H1 (cell line): ENCODE measurements around the gene LEMD2. TPM values are rescaled to one million over a fixed set of nuclear protein-coding genes. Genes with fewer than 3 reads are reported as not detected.

ENCODE experiments used
- CTCF ChIA-PET: fragments of 300-600 bp; sonication (Branson Sonifier 250); formaldehyde crosslinking; loops from one replicate; lab custom pipeline; 2021; ENCODE audit not compliant: partially characterized antibody; lab: Charles Lee
- POLR2A ChIA-PET: fragments of 300-600 bp; sonication (Branson Sonifier 250); formaldehyde crosslinking; loops from one replicate; lab custom pipeline; 2021; ENCODE audit warnings: inconsistent platforms; ENCODE audit not compliant: partially characterized antibody; lab: Charles Lee
- DNase-seq, 2 experiments: peaks; one replicate each; pipeline versions ENCODE4 v3.0.0 to v3.0.0-alpha.2; 2010 to 2022; ENCODE audit warnings: low spot score in 2 of 2, low read depth in 1 of 2, mixed read lengths in 1 of 2
- FAIRE-seq: peaks from 2 replicates; lab custom pipeline; 2011; peaks lifted over from hg19 to GRCh38; lab: Jason Lieb, UNC
- H2AFZ ChIP-seq: 2 replicates; pipeline ENCODE4 v1.8.1; 2012; ENCODE audit warnings: low read length, inconsistent platforms
- H2AK5ac ChIP-seq: 2 replicates; pipeline ENCODE4 v1.6.1; 2013; ENCODE audit warnings: low read depth, low read length
- H2BK120ac ChIP-seq: replicated peaks from 2 replicates; pipeline ENCODE3; 2013; ENCODE audit warnings: low read depth, low read length, inconsistent platforms
- H2BK12ac ChIP-seq: 2 replicates; pipeline ENCODE4 v1.6.1; 2013; ENCODE audit warnings: low read depth, low read length
- H2BK15ac ChIP-seq: 2 replicates; pipeline ENCODE4 v1.6.1; 2013; ENCODE audit warnings: low read length
- H2BK20ac ChIP-seq: 2 replicates; pipeline ENCODE4 v1.6.1; 2013; ENCODE audit warnings: low read length
- H2BK5ac ChIP-seq: 2 replicates; pipeline ENCODE4 v1.6.1; 2013; ENCODE audit warnings: low read depth, low read length
- H3K14ac ChIP-seq: 2 replicates; pipeline ENCODE4 v1.6.1; 2013; ENCODE audit warnings: inconsistent platforms; ENCODE audit not compliant: insufficient read length
- H3K18ac ChIP-seq: 2 replicates; pipeline ENCODE4 v1.6.1; 2013; ENCODE audit warnings: low read length; ENCODE audit errors: extremely low read depth
- H3K23ac ChIP-seq: 2 replicates; pipeline ENCODE4 v1.6.1; 2013; ENCODE audit warnings: inconsistent platforms; ENCODE audit not compliant: insufficient read length
- H3K23me2 ChIP-seq: 2 replicates; pipeline ENCODE4 v1.6.1; 2013; ENCODE audit warnings: low read depth, low read length
- H3K27ac ChIP-seq: 2 replicates; pipeline ENCODE4 v1.6.1; 2011; ENCODE audit warnings: low read depth, low read length, inconsistent platforms
- H3K27me3 ChIP-seq, 4 experiments: replicated peaks in 1 of 4; 1 replicate in 1 of 4; 2 replicates in 3 of 4; pipeline versions ENCODE4 v1.6.1 to v1.8.1; 2011 to 2013; ENCODE audit warnings: low read length in 3 of 4, mild to moderate bottlenecking in 3 of 4, inconsistent platforms in 2 of 4, mixed read lengths in 2 of 4, moderate library complexity in 1 of 4; ENCODE audit not compliant: control insufficient read depth in 3 of 4, insufficient read depth in 3 of 4; ENCODE audit errors: extremely low read depth in 1 of 4
- H3K36me3 ChIP-seq, 4 experiments: 2 replicates each; pipeline versions ENCODE4 v1.6.1 to v1.8.1; 2011 to 2013; ENCODE audit warnings: mild to moderate bottlenecking in 4 of 4, low read length in 3 of 4, moderate library complexity in 2 of 4, control low read depth in 1 of 4, inconsistent platforms in 1 of 4; ENCODE audit not compliant: insufficient read depth in 4 of 4, control insufficient read depth in 2 of 4
- H3K4ac ChIP-seq: replicated peaks from 2 replicates; pipeline ENCODE3; 2013; ENCODE audit warnings: low read length, low read depth, mixed read lengths, inconsistent platforms; ENCODE audit not compliant: insufficient read length
- H3K4me1 ChIP-seq, 4 experiments: replicated peaks in 1 of 4; 1 replicate in 1 of 4; 2 replicates in 3 of 4; pipeline versions ENCODE4 v1.6.1 to v1.8.1; 2011 to 2013; ENCODE audit warnings: low read length in 3 of 4, inconsistent platforms in 2 of 4, mixed read lengths in 1 of 4; ENCODE audit not compliant: insufficient read depth in 4 of 4, control insufficient read depth in 3 of 4
- H3K4me2 ChIP-seq, 2 experiments: 2 replicates each; pipeline versions ENCODE4 v1.6.1 to v1.8.1; 2011 to 2013; ENCODE audit warnings: low read depth in 2 of 2, low read length in 2 of 2, control low read depth in 1 of 2, inconsistent platforms in 1 of 2, mild to moderate bottlenecking in 1 of 2; ENCODE audit not compliant: insufficient read depth in 1 of 2
- H3K4me3 ChIP-seq, 4 experiments: fragments of 200-600, 300-600 bp in 1 of 4; sonication (generic), shearing (Covaris generic), sonication (Bioruptor Twin) in 1 of 4; 2 replicates each; pipeline versions ENCODE4 v1.5.1 to v1.8.1; 2011 to 2016; ENCODE audit warnings: low read length in 4 of 4, low read depth in 3 of 4, control low read depth in 2 of 4, inconsistent platforms in 2 of 4, mild to moderate bottlenecking in 2 of 4, mixed read lengths in 1 of 4, moderate library complexity in 1 of 4; ENCODE audit not compliant: insufficient read depth in 2 of 4; ENCODE audit errors: extremely low read depth in 1 of 4
- H3K56ac ChIP-seq: replicated peaks from 2 replicates; pipeline ENCODE3; 2013; ENCODE audit warnings: low read depth, mild to moderate bottlenecking, mixed read lengths, low read length, inconsistent platforms; ENCODE audit not compliant: insufficient read length
- H3K79me1 ChIP-seq: 2 replicates; pipeline ENCODE4 v1.6.1; 2013; ENCODE audit warnings: low read depth, low read length, control low read depth
- H3K79me2 ChIP-seq, 2 experiments: 2 replicates each; pipeline versions ENCODE4 v1.6.1 to v1.8.1; 2012 to 2013; ENCODE audit warnings: low read length in 2 of 2, mild to moderate bottlenecking in 2 of 2, inconsistent platforms in 1 of 2; ENCODE audit not compliant: insufficient read depth in 2 of 2, control insufficient read depth in 1 of 2
- H3K9ac ChIP-seq, 4 experiments: replicated peaks in 1 of 4; 1 replicate in 1 of 4; 2 replicates in 3 of 4; pipeline versions ENCODE4 v1.6.1 to v1.8.1; 2011 to 2013; ENCODE audit warnings: low read depth in 3 of 4, low read length in 3 of 4, control low read depth in 2 of 4, mild to moderate bottlenecking in 2 of 4, moderate library complexity in 2 of 4, inconsistent platforms in 1 of 4; ENCODE audit errors: extremely low read depth in 1 of 4
- H3K9me3 ChIP-seq, 2 experiments: 2 replicates each; pipeline versions ENCODE4 v1.6.1 to v1.8.1; 2012 to 2013; ENCODE audit warnings: mild to moderate bottlenecking in 2 of 2, moderate library complexity in 2 of 2, control low read depth in 1 of 2, inconsistent platforms in 1 of 2, low read depth in 1 of 2, low read length in 1 of 2, mixed read lengths in 1 of 2; ENCODE audit not compliant: insufficient read depth in 2 of 2
- H4K20me1 ChIP-seq, 2 experiments: replicated peaks in 1 of 2; 2 replicates each; pipeline versions ENCODE3 to v1.8.1; 2011 to 2013; ENCODE audit warnings: inconsistent platforms in 2 of 2, low read length in 2 of 2, mild to moderate bottlenecking in 1 of 2; ENCODE audit not compliant: insufficient read depth in 2 of 2, control insufficient read depth in 1 of 2
- H4K5ac ChIP-seq: 2 replicates; pipeline ENCODE4 v1.6.1; 2013; ENCODE audit warnings: low read length, low read depth, mixed read lengths, inconsistent platforms; ENCODE audit not compliant: insufficient read length
- H4K8ac ChIP-seq: 2 replicates; pipeline ENCODE4 v1.8.0; 2013; ENCODE audit warnings: mild to moderate bottlenecking, moderate library complexity, low read length, inconsistent platforms; ENCODE audit not compliant: insufficient read depth; ENCODE audit errors: extremely low read depth
- H4K91ac ChIP-seq: replicated peaks from 2 replicates; pipeline ENCODE3; 2013; ENCODE audit warnings: low read length, mixed read lengths, inconsistent platforms; ENCODE audit not compliant: insufficient read length
- CHD1 ChIP-seq: IDR thresholded peaks from 2 replicates; pipeline ENCODE4 v1.6.1; 2012; ENCODE audit warnings: low read depth, low read length, improper control_type of control experiment
- CREB1 ChIP-seq: IDR thresholded peaks from 2 replicates; pipeline ENCODE4 v1.6.1; 2012; ENCODE audit warnings: inconsistent platforms
- POLR2A ChIP-seq, 2 experiments: IDR thresholded peaks; 1 replicate in 1 of 2; 2 replicates in 1 of 2; pipeline ENCODE4 v1.6.1; 2011; ENCODE audit warnings: low read depth in 2 of 2, low read length in 2 of 2, mild to moderate bottlenecking in 2 of 2; ENCODE audit errors: control extremely low read depth in 1 of 2
- WGBS, 2 experiments: shearing (Covaris generic) in 1 of 2; methylation state at CpG; one replicate each; pipeline versions ENCODE4 v1.1.6 to v1.1.7; 2013 to 2015; ENCODE audit warnings: low lambda C conversion rate in 2 of 2, mixed read lengths in 2 of 2, inconsistent platforms in 1 of 2, low coverage in 1 of 2, missing lambda C conversion rate in 1 of 2; ENCODE audit not compliant: insufficient replicate concordance in 2 of 2, insufficient coverage in 1 of 2, insufficient read length in 1 of 2; ENCODE audit errors: extremely low coverage in 1 of 2, missing lambda C conversion rate in 1 of 2; 5-methylcytosine and 5-hydroxymethylcytosine counted together
- polyA plus RNA-seq, 7 experiments: library from polyadenylated mRNA; depleted of rRNA in 3 of 7; stranded (reverse) in 5 of 7; unstranded in 2 of 7; fragments of >200 nt in 5 of 7; fragments of 200-250 nt in 2 of 7; gene quantifications; 1 replicate in 5 of 7; 2 replicates in 1 of 7; 4 replicates in 1 of 7; pipeline versions ENCODE4 v1.2.1 to v1.2.3, GENCODE V29; 2011 to 2013; ENCODE audit warnings: missing spikeins in 2 of 7, mixed read lengths in 2 of 7
- total RNA-seq: library from RNA; stranded (reverse); fragmentation: NEBNext Ultra II Directional; extraction: Animal tissue kit (Norgen Biotek cat#: 25700); gene quantifications from 2 replicates; pipeline ENCODE4 v1.2.1, GENCODE V29; 2021

LEMD2 gene
- total and polyA plus RNA-seq, 2 of the 8 experiments (the other 6 are each of a cell fraction or from before 2014, with no cell fraction given), result 32.7 to 57.3 TPM

DNA sequence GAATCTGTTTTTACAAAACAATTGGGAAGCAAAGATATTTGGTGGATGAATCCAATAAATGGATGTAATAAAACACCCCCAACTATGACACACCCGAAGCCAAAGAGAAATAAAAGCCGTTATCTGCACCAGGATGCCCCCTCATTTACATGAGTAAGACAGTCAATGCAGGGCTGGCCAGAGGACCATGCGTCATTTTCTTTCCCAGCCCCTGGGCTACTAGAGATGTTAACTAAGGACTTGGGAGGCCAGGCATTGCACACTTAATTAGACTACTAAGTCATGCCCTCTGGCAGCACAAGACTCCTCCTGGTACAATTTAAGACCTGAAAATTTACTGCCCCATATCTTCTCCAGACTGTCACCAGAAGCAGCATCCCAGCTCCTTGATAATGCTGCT lies 3.2 kb downstream of the LEMD2 start:
- Histone ChIP-seq H3K56ac (no peak overlapping the region), H3K23ac (no peak overlapping the region), H3K79me2 (peaks cover 11 to 45% of the 10 kb centered on the region in 2 experiments), H3K18ac (no peak overlapping the region), H3K14ac (no peak overlapping the region), H3K4ac (no peak overlapping the region), H2AK5ac (no peak overlapping the region), H3K9me3 (no peaks in the 10 kb centered on the region), H3K79me1 (peaks cover 8% of the 10 kb centered on the region), H3K9ac (no peak overlapping the region), H3K36me3 (peaks cover 10 to 45% (median 21%) of the 10 kb centered on the region in 4 experiments), H2BK120ac (no peak overlapping the region), H2BK20ac (no peak overlapping the region), H3K4me3 (peak overlapping the region in 1 of 4 experiments; percentile 94; a peak in 1 of 8 replicates), H3K27ac (no peak overlapping the region), H3K4me1 (peaks cover 25 to 65% (median 35%) of the 10 kb centered on the region in 4 experiments), H4K8ac (no peak overlapping the region), H2BK15ac (no peak overlapping the region), H4K5ac (no peak overlapping the region), H4K91ac (no peak overlapping the region), H2BK12ac (no peak overlapping the region), H2BK5ac (no peak overlapping the region), H2AFZ (no peak overlapping the region), H3K23me2 (peaks cover 2% of the 10 kb centered on the region), H3K27me3 (no peaks in the 10 kb centered on the region), H3K4me2 (peak overlapping the region in 1 of 2 experiments; percentile 83; a peak in 2 of 4 replicates), H4K20me1 (peaks cover 0 to 2% of the 10 kb centered on the region in 2 experiments)
- ChIA-PET POLR2A (interaction anchor here (1.2 to 4.5 kb wide), 4 partner anchors 8 to 17 kb away, joined by 3 to 39 read pairs (median 20); no protein-coding TSS in a partner anchor), CTCF (interaction anchor here (1.0 to 2.2 kb wide), 6 partner anchors 11 to 74 kb away, joined by 3 to 19 read pairs (median 4); no protein-coding TSS in a partner anchor)
- no peak for DNase-seq
- whole genome bisulfite sequencing, 2 experiments, result 55% methylated on average over 3 of the region's 3 CpGs; no CpG with 5 or more reads in 1 of the 2 experiments
- no peak for TF ChIP-seq POLR2A (IDR thresholded peaks at IDR 0.05; ENCODE audit: control extremely low read depth in 1 of 2, low read depth in 2 of 2, low read length in 2 of 2)
- no peak for TF ChIP-seq CHD1
- TF ChIP-seq CREB1, result no peak
- no peak for FAIRE-seq
